ENCODE measurements around the gene IL17C.

Gene IL17C

DNA sequence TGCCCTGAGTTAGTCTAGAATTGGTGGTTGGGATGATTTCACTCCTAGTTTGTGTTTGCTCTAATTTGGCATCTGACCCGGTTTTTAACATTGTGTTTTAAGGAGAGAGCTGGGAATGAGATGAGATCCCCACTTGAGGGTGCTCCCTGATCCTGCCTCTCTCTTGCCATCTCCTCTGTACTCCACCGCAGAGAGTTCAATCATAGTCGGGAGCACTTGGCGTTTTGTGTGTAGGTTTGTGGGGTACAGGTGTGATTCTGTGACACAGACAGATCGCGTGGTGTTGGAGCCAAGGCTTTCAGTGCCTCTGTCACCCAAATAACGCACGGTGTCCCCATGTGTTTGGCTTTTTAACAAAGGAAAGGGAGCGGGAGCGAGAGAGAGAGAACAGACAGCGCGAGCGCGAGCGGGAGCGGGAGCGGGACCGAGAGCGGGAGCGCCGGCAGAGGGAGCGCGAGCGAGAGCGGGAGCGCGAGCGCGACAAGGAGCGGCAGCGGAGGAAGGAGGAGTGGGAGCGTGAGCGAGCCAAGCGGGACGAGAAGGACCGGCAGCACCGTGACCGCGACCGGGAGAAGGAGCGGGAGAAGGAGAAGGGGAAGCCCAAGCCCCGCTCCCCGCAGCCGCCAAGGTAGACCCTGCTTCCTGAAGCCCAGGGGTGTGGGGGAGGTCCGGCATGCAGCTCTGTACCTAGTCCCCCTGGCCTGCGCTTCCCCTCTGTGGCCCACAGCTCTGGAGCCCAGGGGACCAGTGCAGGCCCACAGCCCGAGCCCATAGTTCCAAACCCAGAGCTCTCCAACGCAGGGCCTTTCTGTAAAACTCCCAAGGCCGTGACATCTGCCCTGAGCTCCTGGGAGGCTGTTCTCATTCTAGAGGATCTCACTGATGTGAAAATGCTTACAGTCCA, 27.2 kb upstream of the IL17C start:
- DNase-seq = no peak

- DNase-seq = no peak
Observed at GRCh38 chr16:88613293-88613692, 25.1 kb upstream of the IL17C start.

- no peak for DNase-seq
Observed at GRCh38 chr16:88613911-88614817, 24.2 kb upstream of the IL17C start.

DNA sequence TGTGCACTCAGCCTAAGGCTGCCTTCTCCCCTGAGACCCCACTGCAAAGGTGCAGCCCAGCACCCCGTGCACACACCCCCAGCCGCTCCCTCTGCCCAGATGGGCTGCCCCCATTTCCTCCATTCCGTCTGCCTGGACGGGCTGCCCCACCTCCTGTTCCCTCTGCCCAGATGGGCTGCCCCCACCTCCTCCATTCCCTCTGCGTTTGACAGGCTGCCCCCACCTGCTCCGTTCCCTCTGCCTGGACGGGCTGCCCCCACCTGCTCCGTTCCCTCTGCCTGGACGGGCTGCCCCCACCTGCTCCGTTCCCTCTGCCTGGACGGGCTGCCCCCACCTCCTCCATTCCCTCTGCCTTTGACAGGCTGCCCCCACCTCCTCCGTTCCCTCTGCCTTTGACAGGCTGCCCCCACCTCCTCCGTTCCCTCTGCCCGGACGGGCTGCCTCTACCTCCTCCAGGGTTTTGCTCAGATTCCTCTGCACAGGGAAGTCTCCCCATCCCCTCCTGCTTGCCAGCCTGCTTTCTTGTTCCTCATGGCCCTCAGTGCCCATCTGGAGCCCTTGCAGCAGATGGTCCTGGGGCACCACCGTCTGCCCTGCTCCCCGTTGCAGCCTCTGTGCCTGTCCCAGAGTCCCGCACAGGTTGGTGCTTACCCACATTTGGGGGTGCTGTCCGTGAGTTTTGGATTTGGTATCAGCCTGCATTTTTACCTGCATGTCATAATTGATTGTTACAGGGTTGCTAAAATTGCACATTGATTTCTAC, 23.4 kb upstream of the IL17C start:
- DNase-seq = no peak

- DNase-seq = no peak
Observed at GRCh38 chr16:88616320-88616719, 22.1 kb upstream of the IL17C start.

- DNase-seq = no peak
Observed at GRCh38 chr16:88616736-88617135, 21.6 kb upstream of the IL17C start.

GRCh38 chr16:88617268-88618031, 20.9 kb upstream of the IL17C start:
- DNase-seq = peak in 1 of 2 experiments; percentile 20

- DNase-seq = no peak
Observed at GRCh38 chr16:88618182-88618955, 20.0 kb upstream of the IL17C start.

GRCh38 chr16:88618956-88619667, 19.3 kb upstream of the IL17C start:
- DNase-seq = no peak

- DNase-seq = no peak
Observed at GRCh38 chr16:88619859-88620815, 18.2 kb upstream of the IL17C start.

DNA sequence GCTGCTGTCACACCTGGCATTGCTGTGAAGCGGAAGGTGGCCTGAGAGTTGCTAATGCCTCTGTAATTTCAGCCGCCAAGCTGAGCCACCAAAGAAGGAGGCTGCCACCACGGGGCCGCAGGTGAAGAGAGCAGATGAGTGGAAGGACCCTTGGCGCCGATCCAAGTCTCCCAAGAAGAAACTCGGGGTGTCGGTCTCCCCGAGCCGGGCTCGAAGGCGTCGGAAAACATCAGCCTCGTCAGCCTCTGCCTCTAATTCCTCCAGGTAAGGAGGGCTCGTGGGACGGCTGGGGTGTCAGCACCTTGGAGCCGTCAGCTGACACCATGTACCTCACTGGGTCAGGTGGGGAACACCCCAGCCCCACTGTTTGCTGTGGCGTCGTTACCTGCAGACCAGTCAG, 16.2 kb upstream of the IL17C start:
- DNase-seq = no peak

DNA sequence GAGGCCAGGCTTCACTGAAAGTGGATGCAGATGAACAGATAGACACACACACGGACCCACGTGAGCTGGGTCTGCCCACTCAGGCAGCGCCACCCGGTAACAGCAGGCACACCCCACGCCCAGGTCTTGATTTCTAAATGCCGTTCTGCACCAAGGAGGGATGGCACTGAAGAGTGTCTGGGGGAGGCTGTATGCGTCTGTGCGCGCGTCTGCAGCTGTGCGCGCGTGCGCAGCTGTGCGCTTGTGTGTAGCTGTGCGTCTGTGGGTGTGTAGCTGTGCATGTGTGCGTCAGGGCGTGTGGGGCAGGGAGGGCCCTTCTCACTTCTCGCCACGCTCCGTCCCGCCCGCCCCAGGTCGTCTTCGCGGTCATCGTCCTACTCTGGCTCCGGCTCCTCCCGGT, 15.5 kb upstream of the IL17C start:
- no peak for DNase-seq

DNA sequence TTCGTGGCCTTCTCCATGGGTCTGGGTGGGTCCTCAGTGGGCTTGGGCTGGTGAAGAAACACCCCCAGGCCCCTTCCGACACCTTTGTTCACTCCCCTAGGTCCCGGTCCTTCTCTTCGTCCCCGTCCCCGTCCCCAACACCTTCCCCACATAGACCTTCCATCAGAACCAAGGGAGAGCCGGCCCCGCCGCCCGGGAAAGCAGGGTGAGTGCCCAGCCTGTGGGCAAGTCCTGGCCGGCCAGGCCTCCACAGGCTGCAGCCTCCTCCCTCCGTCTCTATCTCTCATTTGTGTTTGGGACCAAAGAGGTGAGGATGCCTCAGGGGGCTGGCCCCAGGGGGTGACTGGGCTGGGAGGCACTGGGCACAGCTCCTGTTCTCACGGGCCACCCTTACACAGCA, 14.5 kb upstream of the IL17C start:
- DNase-seq = no peak

DNA sequence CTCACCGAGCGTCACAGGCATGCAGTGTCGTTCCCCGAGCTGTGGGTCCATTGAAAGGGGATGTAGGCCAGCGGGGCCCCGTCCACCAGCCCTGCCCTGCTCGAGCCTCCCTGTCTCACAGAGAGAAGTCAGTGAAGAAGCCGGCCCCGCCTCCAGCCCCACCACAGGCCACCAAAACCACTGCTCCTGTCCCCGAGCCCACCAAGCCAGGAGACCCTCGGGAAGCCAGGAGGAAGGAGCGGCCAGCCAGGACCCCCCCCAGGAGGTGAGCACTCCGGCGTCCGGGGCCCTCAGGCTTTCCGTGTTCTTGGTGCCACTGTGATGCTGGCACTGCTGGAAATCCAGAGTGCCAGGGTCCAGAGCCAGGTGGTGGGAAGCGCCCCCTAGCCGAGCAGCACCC, 13.9 kb upstream of the IL17C start:
- no peak for DNase-seq

DNA sequence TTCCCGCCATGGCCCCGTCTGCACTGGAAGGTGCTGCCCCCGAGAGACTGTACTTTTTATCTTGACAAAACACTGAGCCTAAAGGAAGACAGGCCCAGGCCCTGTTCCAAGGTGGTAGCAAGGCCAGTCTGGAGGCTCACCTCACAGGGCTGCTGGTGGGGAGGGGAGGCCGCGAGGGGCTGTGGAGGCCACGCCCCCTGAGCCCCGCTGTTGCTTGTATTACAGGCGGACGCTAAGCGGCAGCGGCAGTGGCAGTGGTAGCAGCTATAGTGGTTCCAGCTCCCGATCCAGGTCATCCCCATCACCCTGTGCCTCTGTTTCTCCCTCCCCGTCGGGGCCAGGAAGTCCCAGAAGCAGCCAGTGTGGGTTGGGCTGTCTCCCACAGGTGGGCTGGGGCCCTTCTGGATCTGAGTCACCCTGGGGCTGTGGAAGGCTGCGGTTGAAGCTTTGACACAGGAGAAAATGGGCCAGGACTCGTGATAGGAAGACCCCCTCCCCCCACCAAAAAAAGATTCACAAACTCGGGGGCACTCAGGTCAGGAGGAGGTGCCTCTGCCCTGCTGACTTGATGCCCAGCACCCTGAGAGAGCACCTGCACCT, 13.3 kb upstream of the IL17C start:
- no peak for DNase-seq

GRCh38 chr16:88626646-88627045, 11.7 kb upstream of the IL17C start:
- no peak for DNase-seq

GRCh38 chr16:88627531-88628411, 10.6 kb upstream of the IL17C start:
- DNase-seq = no peak

GRCh38 chr16:88628512-88628974, 9.8 kb upstream of the IL17C start:
- peak in 1 of 2 experiments; percentile 26 for DNase-seq
